K562 (cell line): ENCODE results near the gene SLC25A11. TPM values are rescaled to one million over a fixed set of nuclear protein-coding genes. Genes with fewer than 3 reads are reported as not detected.
A peak's percentile ranks its signal among the peaks of the same experiment; 100 is the strongest.

Experiments used
- CREBBP ChIP-seq: IDR thresholded peaks from one replicate; pipeline ENCODE4 v1.6.1; 2012; ENCODE audit warnings: low read depth, mild to moderate bottlenecking, control low read depth, inconsistent platforms, low read length
- GTF2E2 ChIP-seq: fragments of 200-800 bp; sonication (Bioruptor generic); IDR thresholded peaks from 2 replicates; pipeline ENCODE4 v1.6.1; 2016; ENCODE audit warnings: missing genetic modification characterization, missing compliant biosample characterization
- KDM2B ChIP-seq: fragments of 250-450 bp; sonication (Bioruptor Pico); IDR thresholded peaks from 2 replicates; pipeline ENCODE4 v1.8.0; 2021; ENCODE audit warnings: mild to moderate bottlenecking, moderate library complexity
- LEF1 ChIP-seq: fragments of 450-650 bp; IDR thresholded peaks from 2 replicates; pipeline ENCODE4 v1.6.1; 2016; ENCODE audit warnings: mild to moderate bottlenecking
- NONO ChIP-seq, 2 experiments: fragments of 200-400 bp in 1 of 2; fragments of 450-650 bp in 1 of 2; formaldehyde crosslinking in 1 of 2; IDR thresholded peaks; 2 replicates each; pipeline ENCODE4 v1.6.1; 2017; ENCODE audit warnings: low read depth in 2 of 2, mild to moderate bottlenecking in 2 of 2, moderate library complexity in 2 of 2, low read length in 1 of 2
- POLR2AphosphoS5 ChIP-seq: IDR thresholded peaks from 2 replicates; pipeline ENCODE4 v1.6.1; 2011; ENCODE audit warnings: mild to moderate bottlenecking, low read depth, low read length, moderate library complexity; ENCODE audit not compliant: control insufficient read depth, insufficient read depth
- SAP30 ChIP-seq: fragments of 200-600 bp; sonication (generic); IDR thresholded peaks from 2 replicates; pipeline ENCODE4 v1.6.1; 2012; ENCODE audit warnings: borderline replicate concordance, low read depth, mild to moderate bottlenecking, moderate library complexity, low read length, control low read depth, inconsistent platforms; ENCODE audit not compliant: insufficient read depth, poor library complexity, severe bottlenecking
- SNIP1 ChIP-seq: fragments of 450-650 bp; IDR thresholded peaks from 2 replicates; pipeline ENCODE4 v1.7.1; 2017; ENCODE audit warnings: low read depth, mild to moderate bottlenecking
- SRSF1 ChIP-seq: fragments of 200-400 bp; formaldehyde crosslinking; IDR thresholded peaks from 2 replicates; pipeline ENCODE4 v1.6.1; 2017; ENCODE audit warnings: mild to moderate bottlenecking, low read depth, low read length, moderate library complexity
- TEAD1 ChIP-seq, 2 experiments: fragments of 450-650 bp in 1 of 2; sonication (generic) in 1 of 2; formaldehyde crosslinking; IDR thresholded peaks; 2 replicates each; pipeline versions ENCODE4 v1.4.0 to v1.8.0; 2020 to 2022; ENCODE audit warnings: mild to moderate bottlenecking in 2 of 2, missing genetic modification reagents in 1 of 2
- TRIM28 ChIP-seq: fragments of 450-650 bp; IDR thresholded peaks from 2 replicates; pipeline ENCODE4 v1.6.1; 2017
- ZNF408 ChIP-seq: fragments of 250-450 bp; sonication (Bioruptor Pico); IDR thresholded peaks from 2 replicates; pipeline ENCODE4 v1.4.0; 2020; ENCODE audit warnings: low read depth, mild to moderate bottlenecking, moderate library complexity
- ZNF507 ChIP-seq: conservative IDR thresholded peaks from 2 replicates; pipeline ENCODE4 v1.6.1; 2017; ENCODE audit warnings: missing genetic modification characterization, missing compliant biosample characterization
- polyA plus RNA-seq, 8 experiments: library from polyadenylated mRNA; depleted of rRNA in 4 of 8; stranded (reverse) in 5 of 8; unstranded in 3 of 8; fragments of >200 nt; fragmentation: Nextera tagmentation in 2 of 8; fragmentation: Illumina TruSeq in 1 of 8; extraction: Ambion mirVana in 2 of 8; extraction: Trizol in 1 of 8; gene quantifications; 2 replicates each; pipeline versions ENCODE4 v1.2.1 to v1.2.3, GENCODE V29; 2011 to 2014; ENCODE audit warnings: inconsistent platforms in 1 of 8, missing spikeins in 1 of 8
- total RNA-seq, 7 experiments: library from RNA; depleted of rRNA in 6 of 7; stranded (reverse); fragments of >200 nt in 6 of 7; fragmentation: Illumina TruSeq in 2 of 7; extraction: Trizol in 2 of 7; gene quantifications; 2 replicates each; pipeline versions ENCODE4 v1.2.1 to v1.2.3, GENCODE V29; 2011 to 2021; ENCODE audit warnings: low replicate concordance in 1 of 7
- TF ChIP-seq, protein P1 (sequence below): fragments of 450-650 bp; IDR thresholded peaks from 2 replicates; pipeline ENCODE4 v1.6.1; 2018; ENCODE audit not compliant: partially characterized antibody
- TF ChIP-seq, protein P2 (sequence below): fragments of 450-650 bp; IDR thresholded peaks from 2 replicates; pipeline ENCODE4 v1.7.1; 2018; ENCODE audit warnings: mild to moderate bottlenecking, low read depth; ENCODE audit not compliant: partially characterized antibody
- TF ChIP-seq, protein P3 (sequence below): conservative IDR thresholded peaks from 2 replicates; pipeline ENCODE4 v1.6.1; 2011; ENCODE audit warnings: low read depth, mild to moderate bottlenecking, low read length; ENCODE audit not compliant: control insufficient read depth
- TF ChIP-seq, protein P4 (sequence below), 2 experiments: fragments of 250-450 bp in 1 of 2; fragments of 450-650 bp in 1 of 2; sonication (Bioruptor Pico) in 1 of 2; IDR thresholded peaks; 2 replicates each; pipeline versions ENCODE4 v1.6.1 to v1.8.0; 2016 to 2021; ENCODE audit warnings: mild to moderate bottlenecking in 2 of 2, moderate library complexity in 2 of 2, missing compliant biosample characterization in 1 of 2, missing genetic modification characterization in 1 of 2

Gene SLC25A11
- total and polyA plus RNA-seq, 9 of the 15 experiments (the other 6 are each of a cell fraction or from before 2014, with no cell fraction given) = 3.1 to 56.7 (median 32.9) TPM

DNA sequence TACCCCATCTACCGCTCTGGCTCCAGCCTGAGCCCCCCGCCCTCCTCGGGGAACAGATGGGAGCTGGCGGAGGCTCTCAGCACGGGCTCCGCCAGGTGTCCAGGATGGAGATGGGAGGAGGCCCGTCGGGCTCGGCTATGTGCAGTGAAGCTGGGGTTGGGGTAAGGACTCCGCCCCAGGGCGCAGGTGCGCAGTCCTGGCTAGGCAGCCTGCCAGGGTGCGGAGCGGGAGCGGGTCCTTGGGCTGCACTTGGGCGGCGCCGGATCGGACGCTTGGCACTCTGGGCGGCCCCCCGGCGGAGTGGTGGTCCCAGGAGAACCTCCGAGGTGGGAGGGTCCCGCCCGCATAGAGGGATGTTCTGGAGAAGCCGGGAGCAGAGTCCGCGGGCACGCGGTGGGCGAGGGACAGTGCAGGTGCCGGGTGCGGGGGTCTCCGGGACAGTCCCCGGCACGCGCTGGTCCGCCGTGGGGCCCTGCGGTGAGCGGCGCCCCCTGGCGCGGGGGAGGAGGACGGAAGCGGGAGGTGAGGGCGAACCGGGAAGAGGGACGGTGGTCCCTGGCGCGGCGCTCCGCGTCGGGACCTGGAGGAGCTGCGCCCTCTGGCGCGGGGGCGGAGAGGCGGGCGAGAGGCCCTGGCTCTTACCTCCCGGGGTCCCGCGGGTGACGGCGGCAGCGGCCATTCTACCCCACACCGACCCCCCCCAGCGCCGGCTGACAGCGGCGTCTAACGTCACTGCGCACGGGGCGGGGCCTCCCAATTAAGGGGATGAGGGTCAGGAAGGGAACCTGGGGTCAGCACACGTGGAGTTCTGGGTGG, 47.3 kb upstream of the SLC25A11 start, which contains the start of gene CAMTA2 (continued):
- TF ChIP-seq, protein P1, sequence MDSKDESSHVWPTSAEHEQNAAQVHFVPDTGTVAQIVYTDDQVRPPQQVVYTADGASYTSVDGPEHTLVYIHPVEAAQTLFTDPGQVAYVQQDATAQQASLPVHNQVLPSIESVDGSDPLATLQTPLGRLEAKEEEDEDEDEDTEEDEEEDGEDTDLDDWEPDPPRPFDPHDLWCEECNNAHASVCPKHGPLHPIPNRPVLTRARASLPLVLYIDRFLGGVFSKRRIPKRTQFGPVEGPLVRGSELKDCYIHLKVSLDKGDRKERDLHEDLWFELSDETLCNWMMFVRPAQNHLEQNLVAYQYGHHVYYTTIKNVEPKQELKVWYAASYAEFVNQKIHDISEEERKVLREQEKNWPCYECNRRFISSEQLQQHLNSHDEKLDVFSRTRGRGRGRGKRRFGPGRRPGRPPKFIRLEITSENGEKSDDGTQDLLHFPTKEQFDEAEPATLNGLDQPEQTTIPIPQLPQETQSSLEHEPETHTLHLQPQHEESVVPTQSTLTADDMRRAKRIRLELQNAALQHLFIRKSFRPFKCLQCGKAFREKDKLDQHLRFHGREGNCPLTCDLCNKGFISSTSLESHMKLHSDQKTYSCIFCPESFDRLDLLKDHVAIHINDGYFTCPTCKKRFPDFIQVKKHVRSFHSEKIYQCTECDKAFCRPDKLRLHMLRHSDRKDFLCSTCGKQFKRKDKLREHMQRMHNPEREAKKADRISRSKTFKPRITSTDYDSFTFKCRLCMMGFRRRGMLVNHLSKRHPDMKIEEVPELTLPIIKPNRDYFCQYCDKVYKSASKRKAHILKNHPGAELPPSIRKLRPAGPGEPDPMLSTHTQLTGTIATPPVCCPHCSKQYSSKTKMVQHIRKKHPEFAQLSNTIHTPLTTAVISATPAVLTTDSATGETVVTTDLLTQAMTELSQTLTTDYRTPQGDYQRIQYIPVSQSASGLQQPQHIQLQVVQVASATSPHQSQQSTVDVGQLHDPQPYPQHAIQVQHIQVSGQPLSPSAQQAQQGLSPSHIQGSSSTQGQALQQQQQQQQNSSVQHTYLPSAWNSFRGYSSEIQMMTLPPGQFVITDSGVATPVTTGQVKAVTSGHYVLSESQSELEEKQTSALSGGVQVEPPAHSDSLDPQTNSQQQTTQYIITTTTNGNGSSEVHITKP = no peak
- TF ChIP-seq, protein P2, sequence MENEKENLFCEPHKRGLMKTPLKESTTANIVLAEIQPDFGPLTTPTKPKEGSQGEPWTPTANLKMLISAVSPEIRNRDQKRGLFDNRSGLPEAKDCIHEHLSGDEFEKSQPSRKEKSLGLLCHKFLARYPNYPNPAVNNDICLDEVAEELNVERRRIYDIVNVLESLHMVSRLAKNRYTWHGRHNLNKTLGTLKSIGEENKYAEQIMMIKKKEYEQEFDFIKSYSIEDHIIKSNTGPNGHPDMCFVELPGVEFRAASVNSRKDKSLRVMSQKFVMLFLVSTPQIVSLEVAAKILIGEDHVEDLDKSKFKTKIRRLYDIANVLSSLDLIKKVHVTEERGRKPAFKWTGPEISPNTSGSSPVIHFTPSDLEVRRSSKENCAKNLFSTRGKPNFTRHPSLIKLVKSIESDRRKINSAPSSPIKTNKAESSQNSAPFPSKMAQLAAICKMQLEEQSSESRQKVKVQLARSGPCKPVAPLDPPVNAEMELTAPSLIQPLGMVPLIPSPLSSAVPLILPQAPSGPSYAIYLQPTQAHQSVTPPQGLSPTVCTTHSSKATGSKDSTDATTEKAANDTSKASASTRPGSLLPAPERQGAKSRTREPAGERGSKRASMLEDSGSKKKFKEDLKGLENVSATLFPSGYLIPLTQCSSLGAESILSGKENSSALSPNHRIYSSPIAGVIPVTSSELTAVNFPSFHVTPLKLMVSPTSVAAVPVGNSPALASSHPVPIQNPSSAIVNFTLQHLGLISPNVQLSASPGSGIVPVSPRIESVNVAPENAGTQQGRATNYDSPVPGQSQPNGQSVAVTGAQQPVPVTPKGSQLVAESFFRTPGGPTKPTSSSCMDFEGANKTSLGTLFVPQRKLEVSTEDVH = peak; percentile 70
- TF ChIP-seq CREBBP (no peak), TRIM28 (no peak), KDM2B (CRISPR knock-in tag) (peak; percentile 74; the same call in 1 of the 2 replicates), LEF1 (no peak), ZNF408 (CRISPR knock-in tag) (no peak), POLR2AphosphoS5 (0 out of 2 replicates have a peak, but pooled peaks have one; percentile 38), NONO (IDR thresholded peaks at IDR 0.05; ENCODE audit: low read depth in 2 of 2, low read length in 1 of 2) (peak in 1 of 2 experiments; percentile 52; a peak in 1 of 4 replicates), SRSF1 (no peak), SAP30 (peak; percentile 59), TEAD1 (CRISPR knock-in tag; IDR thresholded peaks at IDR 0.05) (0 out of 4 replicates have a peak, but pooled peaks have one; percentile 38 to 77), GTF2E2 (tag) (no peak), ZNF507 (tag) (no peak), SNIP1 (peak; percentile 48; the same call in 1 of the 2 replicates)
- TF ChIP-seq, protein P3, sequence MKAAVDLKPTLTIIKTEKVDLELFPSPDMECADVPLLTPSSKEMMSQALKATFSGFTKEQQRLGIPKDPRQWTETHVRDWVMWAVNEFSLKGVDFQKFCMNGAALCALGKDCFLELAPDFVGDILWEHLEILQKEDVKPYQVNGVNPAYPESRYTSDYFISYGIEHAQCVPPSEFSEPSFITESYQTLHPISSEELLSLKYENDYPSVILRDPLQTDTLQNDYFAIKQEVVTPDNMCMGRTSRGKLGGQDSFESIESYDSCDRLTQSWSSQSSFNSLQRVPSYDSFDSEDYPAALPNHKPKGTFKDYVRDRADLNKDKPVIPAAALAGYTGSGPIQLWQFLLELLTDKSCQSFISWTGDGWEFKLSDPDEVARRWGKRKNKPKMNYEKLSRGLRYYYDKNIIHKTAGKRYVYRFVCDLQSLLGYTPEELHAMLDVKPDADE = peak; percentile 64
- TF ChIP-seq, protein P4, sequence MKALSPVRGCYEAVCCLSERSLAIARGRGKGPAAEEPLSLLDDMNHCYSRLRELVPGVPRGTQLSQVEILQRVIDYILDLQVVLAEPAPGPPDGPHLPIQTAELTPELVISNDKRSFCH (CRISPR knock-in tag; IDR thresholded peaks at IDR 0.05) = no peak
- TF ChIP-seq, protein P4 (tag; IDR thresholded peaks at IDR 0.05) = 0 out of 2 replicates have a peak, but pooled peaks have one; percentile 44
